ENCODE results near the gene ULK3. TPM values are rescaled to one million over a fixed set of nuclear protein-coding genes. Genes with fewer than 3 reads are reported as not detected.
A peak's percentile ranks its signal among the peaks of the same experiment; 100 is the strongest.

ULK3 gene
- total RNA-seq, 4 donors from 2014 or later = 39.0 to 56.5 (median 48.1) TPM

GRCh38 chr15:74851960-74852359, 9.0 kb upstream of the ULK3 start:
- intact Hi-C loops (cut with DNase I; ENCODE audit: low total_unique reads) (no loop called here), in situ Hi-C loops (cut with MboI; ENCODE audit: low sequenced_read_pairs in 4 of 4) (no loop called here)
- no peaks in the 10 kb centered on the region for H3K27me3 ChIP-seq
- no peaks in the 10 kb centered on the region for H3K9me3 ChIP-seq
- H3K27ac ChIP-seq = no peak overlapping the region
- H3K36me3 ChIP-seq = peaks cover 0 to 65% of the 10 kb centered on the region in 2 donors
- no peak overlapping the region for H3K4me3 ChIP-seq
- no peak for DNase-seq
- H3K4me1 ChIP-seq = peaks cover 22 to 25% of the 10 kb centered on the region in 2 donors
- no peak for ATAC-seq
- TF ChIP-seq CTCF (IDR thresholded peaks at IDR 0.05 in 4 of 5, conservative IDR thresholded peaks at IDR 0.05 in 1 of 5) (no peak), POLR2A (IDR thresholded peaks at IDR 0.05) (no peak)

- DNase-seq = no peak
- H3K27ac ChIP-seq = no peak overlapping the region
- TF ChIP-seq POLR2A (IDR thresholded peaks at IDR 0.05) = no peak
- TF ChIP-seq CTCF (IDR thresholded peaks at IDR 0.05 in 4 of 5, conservative IDR thresholded peaks at IDR 0.05 in 1 of 5) = no peak
- ATAC-seq = no peak
- in situ Hi-C loops (cut with MboI; ENCODE audit: low sequenced_read_pairs in 4 of 4) (no loop called here), intact Hi-C loops (cut with DNase I; ENCODE audit: low total_unique reads) (no loop called here)
- H3K4me1 ChIP-seq = peaks cover 7 to 18% of the 10 kb centered on the region in 2 donors
- no peaks in the 10 kb centered on the region for H3K9me3 ChIP-seq
- peaks cover 0 to 73% of the 10 kb centered on the region in 2 donors for H3K36me3 ChIP-seq
- H3K27me3 ChIP-seq = no peaks in the 10 kb centered on the region
- H3K4me3 ChIP-seq = no peak overlapping the region
Observed at GRCh38 chr15:74850393-74850792, 7.4 kb upstream of the ULK3 start.

GRCh38 chr15:74847432-74847831, 4.5 kb upstream of the ULK3 start:
- peak in 1 of 2 donors; percentile 46 for ATAC-seq
- peak in 1 of 2 donors; percentile 66 for DNase-seq
- Histone ChIP-seq H3K4me1 (peaks cover 3 to 21% of the 10 kb centered on the region in 2 donors), H3K27me3 (no peaks in the 10 kb centered on the region), H3K4me3 (no peak overlapping the region), H3K9me3 (no peaks in the 10 kb centered on the region), H3K27ac (peak overlapping the region; percentile 34 to 68 (median 47)), H3K36me3 (peaks cover 0 to 60% of the 10 kb centered on the region in 2 donors)
- intact Hi-C loops (cut with DNase I; ENCODE audit: low total_unique reads) = no loop called here
- TF ChIP-seq CTCF (IDR thresholded peaks at IDR 0.05 in 4 of 5, conservative IDR thresholded peaks at IDR 0.05 in 1 of 5) (no peak), POLR2A (IDR thresholded peaks at IDR 0.05) (no peak)
- in situ Hi-C loops (cut with MboI; ENCODE audit: low sequenced_read_pairs in 4 of 4) = no loop called here

- Histone ChIP-seq H3K9me3 (no peaks in the 10 kb centered on the region), H3K36me3 (peaks cover 0 to 50% of the 10 kb centered on the region in 2 donors), H3K4me1 (peaks cover 3 to 29% of the 10 kb centered on the region in 2 donors), H3K27ac (no peak overlapping the region), H3K4me3 (no peak overlapping the region), H3K27me3 (no peaks in the 10 kb centered on the region)
- DNase-seq (no peak), ATAC-seq (no peak)
- in situ Hi-C loops (cut with MboI; ENCODE audit: low sequenced_read_pairs in 4 of 4) (no loop called here), intact Hi-C loops (cut with DNase I; ENCODE audit: low total_unique reads) (no loop called here)
- TF ChIP-seq CTCF (IDR thresholded peaks at IDR 0.05 in 4 of 5, conservative IDR thresholded peaks at IDR 0.05 in 1 of 5) (no peak), POLR2A (IDR thresholded peaks at IDR 0.05) (no peak)
Observed at GRCh38 chr15:74845581-74845980, 2.6 kb upstream of the ULK3 start.

GRCh38 chr15:74845208-74845568, 2.2 kb upstream of the ULK3 start:
- Histone ChIP-seq H3K4me3 (no peak overlapping the region), H3K36me3 (peaks cover 0 to 50% of the 10 kb centered on the region in 2 donors), H3K9me3 (no peaks in the 10 kb centered on the region), H3K27ac (no peak overlapping the region), H3K4me1 (peaks cover 3 to 29% of the 10 kb centered on the region in 2 donors), H3K27me3 (no peaks in the 10 kb centered on the region)
- in situ Hi-C loops (cut with MboI; ENCODE audit: low sequenced_read_pairs in 4 of 4) (no loop called here), intact Hi-C loops (cut with DNase I; ENCODE audit: low total_unique reads) (no loop called here)
- DNase-seq (no peak), ATAC-seq (no peak)
- no peak for TF ChIP-seq CTCF (IDR thresholded peaks at IDR 0.05 in 4 of 5, conservative IDR thresholded peaks at IDR 0.05 in 1 of 5)
- TF ChIP-seq POLR2A (IDR thresholded peaks at IDR 0.05) = no peak
